PC-3 (cell line): ENCODE measurements around the gene SLC33A1.

Experiments
- EZH2 ChIP-seq: fragments of 300-600 bp; sonication (generic); IDR thresholded peaks from one replicate; pipeline ENCODE4 v1.6.1; 2017; ENCODE audit warnings: antibody characterized with exemption, mild to moderate bottlenecking, low read length; ENCODE audit not compliant: unreplicated experiment
- TF ChIP-seq, protein P1 (sequence below): fragments of 300-600 bp; sonication (generic); conservative IDR thresholded peaks from 2 replicates; pipeline ENCODE4 v1.5.1; 2017; ENCODE audit warnings: antibody characterized with exemption, low read depth, mild to moderate bottlenecking, low read length

DNA sequence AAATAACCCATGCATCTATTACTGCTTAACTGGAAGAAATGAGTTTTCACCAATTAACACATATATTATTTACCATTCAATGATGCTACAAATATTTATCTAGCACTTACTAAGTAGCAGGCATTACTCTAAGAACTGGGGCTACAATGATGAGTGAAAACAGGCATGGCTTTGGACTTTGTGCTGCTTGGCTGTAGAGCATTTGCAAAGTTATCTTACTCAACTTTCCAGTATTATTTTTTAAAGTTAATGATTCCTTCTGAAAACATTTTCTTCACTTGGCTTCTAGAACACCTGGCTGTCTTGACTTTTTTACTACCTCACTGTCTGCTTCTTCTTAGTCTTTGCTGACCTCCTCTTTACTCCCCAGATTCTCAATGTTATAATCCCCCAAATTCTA, 49.9 kb downstream of the SLC33A1 start:
- TF ChIP-seq, protein P1, sequence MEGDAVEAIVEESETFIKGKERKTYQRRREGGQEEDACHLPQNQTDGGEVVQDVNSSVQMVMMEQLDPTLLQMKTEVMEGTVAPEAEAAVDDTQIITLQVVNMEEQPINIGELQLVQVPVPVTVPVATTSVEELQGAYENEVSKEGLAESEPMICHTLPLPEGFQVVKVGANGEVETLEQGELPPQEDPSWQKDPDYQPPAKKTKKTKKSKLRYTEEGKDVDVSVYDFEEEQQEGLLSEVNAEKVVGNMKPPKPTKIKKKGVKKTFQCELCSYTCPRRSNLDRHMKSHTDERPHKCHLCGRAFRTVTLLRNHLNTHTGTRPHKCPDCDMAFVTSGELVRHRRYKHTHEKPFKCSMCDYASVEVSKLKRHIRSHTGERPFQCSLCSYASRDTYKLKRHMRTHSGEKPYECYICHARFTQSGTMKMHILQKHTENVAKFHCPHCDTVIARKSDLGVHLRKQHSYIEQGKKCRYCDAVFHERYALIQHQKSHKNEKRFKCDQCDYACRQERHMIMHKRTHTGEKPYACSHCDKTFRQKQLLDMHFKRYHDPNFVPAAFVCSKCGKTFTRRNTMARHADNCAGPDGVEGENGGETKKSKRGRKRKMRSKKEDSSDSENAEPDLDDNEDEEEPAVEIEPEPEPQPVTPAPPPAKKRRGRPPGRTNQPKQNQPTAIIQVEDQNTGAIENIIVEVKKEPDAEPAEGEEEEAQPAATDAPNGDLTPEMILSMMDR = no peak
- no peak for TF ChIP-seq EZH2
